HuH-7.5 (cell line): ENCODE results near the gene RAB40AL.

ENCODE experiments used
- DNase-seq: peaks from one replicate; pipeline ENCODE4 v3.0.0; 2011; ENCODE audit warnings: low spot score

The RAB40AL gene

DNA sequence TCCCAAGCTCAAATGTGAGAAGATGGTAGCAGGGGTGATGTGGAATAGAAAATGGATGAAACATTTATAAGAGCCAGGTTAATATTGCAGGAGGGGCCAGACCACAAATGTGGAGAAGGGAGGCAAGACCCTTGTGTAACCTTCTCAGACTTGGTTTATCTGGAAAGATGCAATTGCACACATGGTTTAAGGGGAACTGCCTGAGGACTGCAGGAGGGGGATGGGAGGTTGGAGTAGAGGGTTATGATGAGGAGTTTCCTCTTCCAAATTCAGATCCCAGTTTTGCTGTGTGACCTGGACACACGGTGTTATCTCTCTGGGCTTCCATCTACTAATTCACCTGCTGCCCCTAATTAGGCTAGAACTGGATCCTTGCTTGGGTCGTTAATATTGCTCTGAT, 46.1 kb downstream of the RAB40AL start:
- no peak for DNase-seq

- no peak for DNase-seq
These were observed 48.1 kb downstream of the RAB40AL start for GRCh38 chrX:102985192-102985591.
